HG02852 (cell line): ENCODE measurements around the gene PDE3B.
"Not testable (repeated sequence)": the region's sequence is repeated elsewhere in the genome, so short reads cannot be mapped to it uniquely, and the experiment has no call there.

Experiments used
- ATAC-seq: cut with Tn5 transposase; IDR thresholded peaks from one replicate; pipeline ENCODE4 v1.9.1; 2021; ENCODE audit warnings: mild to moderate bottlenecking, moderate library complexity; ENCODE audit not compliant: unreplicated experiment

Gene PDE3B

GRCh38 chr11:14638561-14638960 is 5.0 kb upstream of the PDE3B start:
- no peak for ATAC-seq

- ATAC-seq, result no peak
Measured at GRCh38 chr11:14641801-14642200, 1.8 kb upstream of the PDE3B start.

GRCh38 chr11:14642453-14642852 is 1.2 kb upstream of the PDE3B start:
- no peak for ATAC-seq

GRCh38 chr11:14642873-14643696 is 519 bp upstream of the PDE3B start:
- ATAC-seq, result no peak

GRCh38 chr11:14644226-14645014 is 816 bp downstream of the PDE3B start:
- ATAC-seq, result peak; percentile 58

- no peak for ATAC-seq
Measured at GRCh38 chr11:14645015-14645912, 1.7 kb downstream of the PDE3B start.

GRCh38 chr11:14645985-14646900 is 2.6 kb downstream of the PDE3B start:
- ATAC-seq, result no peak

GRCh38 chr11:14650064-14650463 is 6.5 kb downstream of the PDE3B start:
- ATAC-seq, result no peak

GRCh38 chr11:14653090-14653489 is 9.5 kb downstream of the PDE3B start:
- no peak for ATAC-seq

GRCh38 chr11:14655435-14655834 is 11.8 kb downstream of the PDE3B start:
- ATAC-seq, result no peak

GRCh38 chr11:14656536-14657457 is 13.2 kb downstream of the PDE3B start:
- no peak for ATAC-seq

- ATAC-seq, result no peak
Measured at GRCh38 chr11:14657841-14658240, 14.2 kb downstream of the PDE3B start.

GRCh38 chr11:14664926-14665325 is 21.3 kb downstream of the PDE3B start:
- not testable (repeated sequence) for ATAC-seq

- not testable (repeated sequence) for ATAC-seq
Measured at GRCh38 chr11:14667329-14667728, 23.7 kb downstream of the PDE3B start.

GRCh38 chr11:14668731-14669301 is 25.2 kb downstream of the PDE3B start:
- ATAC-seq, result no peak

- ATAC-seq, result no peak
Measured at GRCh38 chr11:14669499-14669898, 25.9 kb downstream of the PDE3B start.

GRCh38 chr11:14669958-14670357 is 26.4 kb downstream of the PDE3B start:
- ATAC-seq, result no peak

GRCh38 chr11:14672635-14673034 is 29.0 kb downstream of the PDE3B start:
- no peak for ATAC-seq

- ATAC-seq, result no peak
Measured at GRCh38 chr11:14673421-14673820, 29.8 kb downstream of the PDE3B start.
